ENCODE data around the gene RNGTT.
"Not testable (repeated sequence)": the region's sequence is repeated elsewhere in the genome, so short reads cannot be mapped to it uniquely, and the experiment has no call there.

The RNGTT gene

GRCh38 chr6:88722686-88723085, 240.7 kb downstream of the RNGTT start:
- no peak for DNase-seq (ENCODE audit: low spot score)

DNA sequence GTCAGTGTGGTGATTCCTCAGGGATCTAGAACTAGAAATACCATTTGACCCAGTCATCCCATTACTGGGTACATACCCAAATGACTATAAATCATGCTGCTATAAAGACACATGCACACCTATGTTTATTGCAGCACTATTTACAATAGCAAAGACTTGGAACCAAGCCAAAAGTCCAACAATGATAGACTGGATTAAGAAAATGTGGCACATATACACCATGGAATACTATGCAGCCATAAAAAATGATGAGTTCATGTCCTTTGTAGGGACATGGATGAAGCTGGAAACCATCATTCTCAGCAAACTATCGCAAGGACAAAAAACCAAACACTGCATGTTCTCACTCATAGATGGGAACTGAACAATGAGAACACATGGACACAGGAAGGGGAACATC, 247.0 kb downstream of the RNGTT start:
- DNase-seq (ENCODE audit: low spot score) = not testable (repeated sequence)

DNA sequence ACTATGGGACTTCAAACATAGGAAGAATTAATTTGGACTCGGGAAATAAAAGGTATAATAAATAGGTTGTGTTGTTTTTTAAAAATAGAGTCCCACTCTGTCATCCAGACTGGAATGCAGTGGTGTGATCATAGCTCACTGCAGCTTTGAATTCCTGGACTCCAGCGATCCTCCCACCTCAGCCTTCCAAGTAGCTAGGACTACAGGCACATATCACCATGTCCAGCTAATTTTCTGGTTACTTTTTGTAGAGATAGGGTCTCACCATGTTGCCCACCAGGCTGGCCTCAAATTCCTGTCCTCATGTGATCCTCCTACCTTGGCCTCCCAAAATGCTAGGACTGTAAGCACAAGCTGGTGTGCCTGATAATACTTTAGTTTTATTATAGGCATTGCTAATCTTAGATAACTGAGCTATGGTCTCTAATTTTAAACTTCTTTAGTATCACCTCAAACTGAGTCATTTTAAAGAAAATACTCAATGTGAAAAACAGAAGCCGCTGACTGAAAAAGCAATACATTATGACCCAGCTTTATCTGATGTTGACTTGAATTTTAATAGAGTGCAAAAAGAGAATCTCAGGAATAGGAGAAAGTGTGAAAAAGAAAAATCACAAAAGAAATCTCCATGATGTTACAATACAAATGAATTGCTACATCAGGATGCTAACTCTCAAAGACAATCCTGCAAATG, 251.0 kb downstream of the RNGTT start:
- DNase-seq (ENCODE audit: low spot score) = no peak

DNA sequence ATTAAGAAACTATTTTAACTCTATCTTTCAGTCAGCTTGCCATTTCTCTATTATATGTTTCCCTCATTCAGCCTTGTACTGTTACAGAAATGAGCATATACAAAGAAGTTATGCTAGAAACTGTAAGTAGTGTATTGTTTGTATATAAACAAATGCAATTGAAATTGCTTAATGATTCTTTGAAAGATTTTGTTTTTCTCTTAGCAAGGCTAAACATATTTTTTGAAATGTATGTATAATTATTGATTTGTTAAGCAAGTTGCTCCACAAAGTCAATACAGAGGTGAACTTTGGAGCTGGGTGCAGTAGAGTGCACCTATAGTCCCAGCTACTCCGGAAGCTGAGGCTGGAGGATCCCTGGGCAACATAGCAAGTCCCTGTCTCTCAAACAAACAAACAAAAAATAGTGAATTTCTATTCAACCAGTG, 253.6 kb downstream of the RNGTT start:
- DNase-seq (ENCODE audit: low spot score) = no peak

DNA sequence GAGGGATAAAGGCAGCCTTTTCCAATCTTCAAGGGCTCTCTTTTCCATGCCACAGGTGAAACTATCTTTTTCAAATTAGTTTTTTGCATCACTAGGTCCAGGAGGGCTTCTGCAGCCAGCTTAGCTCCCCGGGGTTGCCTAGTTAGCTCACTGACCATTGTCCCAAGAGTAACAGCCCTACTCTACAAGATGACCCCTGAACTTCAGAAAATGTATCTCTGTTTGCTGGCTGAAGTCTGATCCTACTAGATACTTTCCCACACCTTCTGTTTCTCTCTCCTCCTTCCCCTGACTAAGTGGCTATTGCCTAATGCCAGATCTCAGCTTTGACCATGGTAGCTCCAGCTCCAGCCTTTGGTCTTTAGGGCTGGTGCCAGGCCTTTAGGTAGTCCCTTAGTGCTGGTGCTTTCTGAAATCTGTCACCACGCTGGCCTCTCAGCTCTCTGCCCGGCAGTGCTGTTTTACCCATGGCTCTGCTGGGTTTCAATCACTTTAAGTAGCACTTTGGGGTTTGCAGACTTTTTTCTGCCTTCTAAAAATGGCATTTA, 255.1 kb downstream of the RNGTT start:
- DNase-seq (ENCODE audit: low spot score) = no peak

DNA sequence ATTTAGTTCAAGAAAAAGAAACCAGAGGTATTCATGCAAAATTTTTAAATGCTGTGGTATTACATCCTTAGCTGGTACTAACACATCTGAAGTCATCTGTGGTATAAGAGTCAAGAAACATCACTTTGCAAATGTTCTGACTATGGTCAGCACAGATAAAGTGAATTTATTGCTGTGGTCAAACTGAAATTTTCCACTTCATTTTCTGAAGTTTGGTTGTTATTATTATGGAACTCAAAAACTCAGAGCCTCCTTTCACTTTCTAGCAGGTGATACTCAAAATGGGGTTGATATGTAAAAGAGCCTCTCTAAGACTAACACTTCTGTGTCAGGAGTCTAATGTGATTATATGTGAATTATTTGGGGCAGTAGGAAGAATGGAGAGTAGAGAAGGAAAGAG, 257.8 kb downstream of the RNGTT start:
- no peak for DNase-seq (ENCODE audit: low spot score)

GRCh38 chr6:88704980-88705379, 258.4 kb downstream of the RNGTT start:
- no peak for DNase-seq (ENCODE audit: low spot score)

DNA sequence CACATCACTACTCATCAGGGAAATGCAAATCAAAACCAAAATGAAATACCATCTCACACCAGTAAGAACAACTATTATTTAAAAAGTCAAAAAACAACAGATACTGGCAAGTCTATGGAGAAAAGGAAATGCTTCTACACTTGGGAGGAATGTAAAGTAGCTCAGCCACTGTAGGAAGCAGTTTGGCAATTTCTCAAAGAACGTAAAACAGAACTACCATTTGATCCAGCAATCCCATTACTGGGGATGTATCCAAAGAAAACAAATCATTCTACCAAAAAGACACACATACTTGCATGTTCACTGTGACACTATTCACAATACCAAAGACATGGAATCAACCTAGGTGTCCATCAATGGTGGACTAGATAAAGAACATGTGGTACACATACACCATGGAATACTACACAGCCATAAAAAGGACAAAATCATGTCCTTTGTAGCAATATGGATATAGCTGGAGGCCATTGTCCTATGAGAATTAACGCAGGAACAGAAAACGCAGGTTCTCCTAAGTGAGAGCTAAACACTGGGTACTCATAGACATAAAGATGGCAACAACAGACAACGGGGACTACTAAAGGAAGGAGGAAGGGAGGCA, 260.4 kb downstream of the RNGTT start:
- no peak for DNase-seq (ENCODE audit: low spot score)

- no peak for DNase-seq (ENCODE audit: low spot score)
Measured at GRCh38 chr6:88698661-88699060, 264.8 kb downstream of the RNGTT start.

- no peak for DNase-seq (ENCODE audit: low spot score)
Measured at GRCh38 chr6:88695937-88696336, 267.5 kb downstream of the RNGTT start.

DNA sequence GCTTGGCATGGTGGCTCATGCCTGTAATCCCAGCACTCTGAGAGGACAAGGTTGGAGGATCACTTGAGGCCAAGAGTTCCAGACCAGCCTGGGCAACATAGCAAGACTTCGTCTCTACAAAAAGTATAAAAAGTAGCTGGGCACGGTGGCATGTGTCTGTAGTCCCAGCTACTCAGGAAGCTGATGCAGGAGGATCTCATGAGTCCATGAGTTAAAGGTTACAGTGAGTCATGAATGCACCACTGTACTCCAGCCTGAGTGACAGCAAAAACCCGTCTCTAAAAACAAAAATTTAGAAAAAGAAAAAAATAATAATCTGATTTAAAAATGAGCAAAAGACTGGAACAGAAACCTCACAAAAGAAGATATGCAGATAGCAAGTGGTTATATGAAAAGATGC, 279.7 kb downstream of the RNGTT start:
- no peak for DNase-seq (ENCODE audit: low spot score)

GRCh38 chr6:88680654-88681053, 282.8 kb downstream of the RNGTT start:
- no peak for DNase-seq (ENCODE audit: low spot score)

- DNase-seq (ENCODE audit: low spot score) = no peak
Measured at GRCh38 chr6:88679841-88680240, 283.6 kb downstream of the RNGTT start.

- no peak for DNase-seq (ENCODE audit: low spot score)
Measured at GRCh38 chr6:88677356-88677755, 286.1 kb downstream of the RNGTT start.

DNA sequence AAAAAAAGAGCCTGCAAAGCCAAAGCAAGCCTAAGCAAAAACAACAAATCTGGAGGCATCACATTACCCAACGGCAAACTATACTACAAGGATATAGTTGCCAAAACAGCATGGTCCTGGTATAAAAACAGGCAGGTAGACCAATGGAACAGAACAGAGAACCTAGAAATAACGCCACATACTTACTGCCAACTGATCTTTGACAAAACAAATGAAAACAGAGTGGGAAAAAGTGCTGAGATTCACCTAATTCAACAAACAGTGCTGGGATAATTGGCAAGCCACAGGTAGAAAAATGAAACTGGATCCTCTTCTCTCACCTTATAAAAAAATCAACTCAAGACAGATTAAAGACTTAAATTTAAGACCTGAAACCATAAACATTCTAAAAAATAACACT, 291.8 kb downstream of the RNGTT start:
- no peak for DNase-seq (ENCODE audit: low spot score)

DNA sequence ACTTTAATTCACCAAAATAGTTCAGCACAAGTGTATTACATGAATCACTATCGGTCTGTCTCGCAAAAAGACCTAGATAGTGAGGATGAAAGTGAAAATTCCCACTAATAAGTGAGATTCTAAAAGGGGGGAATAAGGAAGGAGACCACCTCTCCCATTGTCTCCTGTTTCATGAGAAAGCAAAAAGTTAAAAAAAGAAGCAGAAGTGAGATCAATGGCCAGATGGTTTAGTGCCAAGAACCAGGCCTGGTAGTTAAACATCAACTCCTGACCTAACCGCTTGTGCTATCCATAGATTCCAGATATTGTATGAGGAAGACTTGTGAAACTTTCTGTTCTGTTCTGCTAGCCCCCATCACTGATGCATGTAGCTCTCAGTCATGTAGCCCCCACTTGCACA, 293.0 kb downstream of the RNGTT start:
- DNase-seq (ENCODE audit: low spot score) = no peak

GRCh38 chr6:88669475-88669874, 293.9 kb downstream of the RNGTT start:
- DNase-seq (ENCODE audit: low spot score) = no peak

GRCh38 chr6:88666901-88667300, 296.5 kb downstream of the RNGTT start:
- DNase-seq (ENCODE audit: low spot score) = no peak

- DNase-seq (ENCODE audit: low spot score) = no peak
Measured at GRCh38 chr6:88665131-88665530, 298.3 kb downstream of the RNGTT start.

- no peak for DNase-seq (ENCODE audit: low spot score)
Measured at GRCh38 chr6:88663801-88664200, 299.6 kb downstream of the RNGTT start.

- DNase-seq (ENCODE audit: low spot score) = no peak
Measured at GRCh38 chr6:88662653-88663174, 300.7 kb downstream of the RNGTT start.

DNA sequence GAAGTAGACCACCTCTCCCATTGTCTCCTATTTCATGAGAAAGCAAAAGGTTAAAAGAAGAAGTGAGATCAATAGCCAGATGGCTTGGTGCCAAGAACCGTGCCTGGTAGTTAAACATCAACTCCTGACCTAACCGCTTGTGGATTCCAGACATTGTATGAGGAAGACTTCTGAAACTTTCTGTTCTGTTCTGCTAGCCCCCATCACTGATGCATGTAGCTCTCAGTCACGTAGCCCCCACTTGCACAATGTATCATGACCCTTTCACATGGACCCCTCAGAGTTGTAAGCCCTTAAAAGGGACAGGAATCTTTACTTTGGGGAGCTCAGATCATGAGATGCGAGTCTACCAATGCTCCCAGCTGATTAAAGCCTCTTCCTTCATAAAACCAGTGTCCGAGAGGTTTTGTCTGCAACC, 301.2 kb downstream of the RNGTT start:
- no peak for DNase-seq (ENCODE audit: low spot score)

DNA sequence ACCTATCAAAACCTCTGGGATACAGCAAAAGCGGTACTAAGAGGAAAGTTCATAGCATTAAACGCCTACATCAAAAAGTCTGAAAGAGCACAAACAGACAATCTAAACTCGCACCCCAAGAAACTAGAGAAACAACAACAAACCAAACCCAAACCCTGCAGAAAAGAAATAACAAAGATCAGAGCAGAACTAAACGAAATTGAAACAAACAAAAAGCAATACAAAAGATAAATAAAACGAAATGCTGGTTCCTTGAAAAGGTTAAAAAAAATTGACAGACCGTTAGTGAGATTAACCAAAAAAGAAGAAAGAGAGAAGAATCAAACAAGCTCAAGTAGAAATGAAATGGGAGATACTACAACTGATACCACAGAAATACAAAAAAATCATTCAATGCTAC, 302.3 kb downstream of the RNGTT start:
- no peak for DNase-seq (ENCODE audit: low spot score)

DNA sequence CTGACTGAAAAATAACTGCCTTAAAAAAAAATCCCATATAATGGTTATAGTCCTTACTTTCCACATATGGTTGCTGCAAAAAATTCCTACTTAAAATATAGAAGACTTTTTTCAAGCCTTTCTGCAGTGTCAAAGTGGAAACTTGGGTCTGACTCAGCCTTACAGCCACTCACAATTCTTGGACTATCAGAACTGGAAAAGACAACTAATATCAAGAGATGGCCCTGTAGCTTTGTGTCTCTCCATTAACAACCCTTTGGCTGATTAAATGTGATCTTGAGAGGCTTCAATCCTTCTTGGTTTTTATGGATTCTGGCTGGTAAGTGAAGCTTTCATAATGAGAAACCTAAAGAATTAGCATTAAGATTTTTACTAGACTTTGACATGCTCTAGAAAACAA, 307.8 kb downstream of the RNGTT start:
- no peak for DNase-seq (ENCODE audit: low spot score)
